Stimulated activated CD8-positive, alpha-beta memory T cell treated with anti-CD3 and anti-CD28 coated beads, Interleukin-15, amount 100 ng/mL, for 24 hours (primary cell): ENCODE data around the gene ISG15.

Source experiments
- DNase-seq: peaks from one replicate; pipeline ENCODE4 v3.0.0-alpha.2; 2020; ENCODE audit warnings: low read depth

The ISG15 gene

DNA sequence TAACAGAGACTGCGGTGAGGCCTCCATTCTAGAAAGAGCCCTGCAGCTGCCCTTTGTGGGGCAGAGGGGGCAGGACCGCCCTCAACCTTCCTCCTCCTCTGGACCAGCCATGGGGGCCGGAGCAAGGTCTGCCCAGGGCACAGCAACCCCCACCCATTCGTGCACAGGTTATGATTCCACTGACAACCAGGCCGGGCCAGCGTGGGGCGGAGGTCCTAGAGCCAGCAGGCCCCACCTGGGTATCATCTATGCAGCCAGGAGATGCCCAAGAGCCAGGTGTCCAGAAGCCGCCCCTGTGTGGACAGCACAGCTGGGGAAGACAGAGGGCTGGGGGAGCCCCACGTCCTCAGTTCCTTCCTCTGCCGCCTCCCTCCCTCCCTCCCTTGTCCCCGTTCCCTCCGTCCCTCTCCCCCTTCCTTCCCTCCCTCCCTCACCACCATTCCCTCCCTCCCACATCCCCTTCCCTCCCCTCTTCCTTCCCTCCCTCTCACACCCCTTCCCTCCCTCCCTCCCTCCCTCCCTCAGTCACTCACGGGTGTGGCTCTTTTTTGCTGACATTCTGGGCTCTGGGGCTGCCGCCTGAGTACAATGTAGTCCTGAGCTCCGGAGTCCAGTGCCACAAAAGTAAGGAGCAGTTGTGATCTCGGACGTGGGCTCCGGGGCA is 48.5 kb downstream of the ISG15 start:
- DNase-seq = no peak

GRCh38 chr1:1062348-1063163 is 49.3 kb downstream of the ISG15 start:
- no peak for DNase-seq

DNA sequence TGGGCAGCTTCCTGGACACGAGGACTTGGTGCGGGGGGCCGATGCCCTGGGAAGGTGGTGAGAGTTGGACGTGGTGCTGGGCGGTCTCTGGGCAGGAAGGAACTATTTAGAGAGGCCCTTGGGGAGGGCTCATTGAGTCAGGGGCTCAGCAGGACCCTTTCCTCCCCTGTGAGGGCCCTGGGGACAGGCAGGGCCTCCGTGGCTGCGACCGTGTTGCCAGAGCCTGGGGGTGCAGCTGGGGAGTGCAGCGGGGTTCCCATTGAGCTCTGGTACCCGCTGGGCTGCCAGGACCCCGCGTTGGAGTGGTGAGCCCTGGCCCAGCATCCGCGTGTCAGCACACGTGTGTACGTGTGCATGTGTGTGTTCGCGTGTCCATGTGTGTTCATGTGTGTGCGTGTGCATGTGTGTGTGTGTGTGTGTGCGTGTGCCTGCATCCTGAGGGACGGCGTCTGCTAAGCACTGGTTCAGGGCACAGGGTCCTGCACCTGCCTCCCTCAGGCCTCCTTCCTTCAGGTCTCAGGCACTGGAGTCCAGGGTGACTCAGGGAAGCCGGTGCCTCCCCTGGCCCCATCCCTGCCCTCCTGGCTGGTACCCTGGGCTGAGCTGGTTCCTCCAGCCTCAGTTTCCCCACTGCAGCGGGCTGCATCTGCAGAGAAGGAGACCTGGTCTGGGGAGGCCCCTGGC is 50.1 kb downstream of the ISG15 start:
- DNase-seq = no peak
